Mammary epithelial cell (primary cell): ENCODE data around the gene CAMK2A.

ENCODE experiments used
- EZH2 ChIP-seq: IDR thresholded peaks from 2 replicates; pipeline ENCODE4 v1.6.1; 2012; ENCODE audit warnings: low read length, inconsistent platforms, borderline replicate concordance
- TF ChIP-seq, protein P1 (sequence below), 2 donors: IDR thresholded peaks in 1 of 2; conservative IDR thresholded peaks in 1 of 2; 2 replicates each; pipeline ENCODE4 v1.5.1; 2011 to 2012; ENCODE audit warnings: inconsistent platforms in 2 of 2, low read length in 2 of 2, mild to moderate bottlenecking in 2 of 2, control low read depth in 1 of 2, low read depth in 1 of 2; ENCODE audit not compliant: insufficient read depth in 1 of 2; ENCODE audit errors: extremely low read depth in 1 of 2

DNA sequence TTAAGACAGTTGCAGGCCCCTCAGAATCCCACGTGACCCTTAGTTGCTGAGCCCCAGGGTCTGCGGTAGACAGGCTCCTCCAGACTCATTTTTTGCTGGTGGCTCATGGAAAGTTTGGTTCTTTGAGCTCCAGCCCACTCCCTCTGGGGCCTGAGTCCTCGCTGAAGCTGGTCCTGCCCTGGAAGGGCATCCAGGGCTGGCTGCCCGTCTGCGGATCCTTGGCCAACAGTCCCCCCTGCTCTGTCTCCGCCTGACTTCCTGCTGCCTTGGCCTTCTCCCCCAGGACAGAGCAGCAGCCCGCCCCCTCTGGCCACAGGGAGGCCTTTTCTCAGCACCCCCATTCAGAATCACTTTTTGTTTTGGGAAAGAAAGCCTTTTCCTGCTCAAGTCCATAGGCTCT lies 75.3 kb downstream of the CAMK2A start:
- TF ChIP-seq, protein P1, sequence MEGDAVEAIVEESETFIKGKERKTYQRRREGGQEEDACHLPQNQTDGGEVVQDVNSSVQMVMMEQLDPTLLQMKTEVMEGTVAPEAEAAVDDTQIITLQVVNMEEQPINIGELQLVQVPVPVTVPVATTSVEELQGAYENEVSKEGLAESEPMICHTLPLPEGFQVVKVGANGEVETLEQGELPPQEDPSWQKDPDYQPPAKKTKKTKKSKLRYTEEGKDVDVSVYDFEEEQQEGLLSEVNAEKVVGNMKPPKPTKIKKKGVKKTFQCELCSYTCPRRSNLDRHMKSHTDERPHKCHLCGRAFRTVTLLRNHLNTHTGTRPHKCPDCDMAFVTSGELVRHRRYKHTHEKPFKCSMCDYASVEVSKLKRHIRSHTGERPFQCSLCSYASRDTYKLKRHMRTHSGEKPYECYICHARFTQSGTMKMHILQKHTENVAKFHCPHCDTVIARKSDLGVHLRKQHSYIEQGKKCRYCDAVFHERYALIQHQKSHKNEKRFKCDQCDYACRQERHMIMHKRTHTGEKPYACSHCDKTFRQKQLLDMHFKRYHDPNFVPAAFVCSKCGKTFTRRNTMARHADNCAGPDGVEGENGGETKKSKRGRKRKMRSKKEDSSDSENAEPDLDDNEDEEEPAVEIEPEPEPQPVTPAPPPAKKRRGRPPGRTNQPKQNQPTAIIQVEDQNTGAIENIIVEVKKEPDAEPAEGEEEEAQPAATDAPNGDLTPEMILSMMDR (conservative IDR thresholded peaks at IDR 0.05 in 1 of 2, IDR thresholded peaks at IDR 0.05 in 1 of 2; ENCODE audit: extremely low read depth in 1 of 2, insufficient read depth in 1 of 2, low read depth in 1 of 2, low read length in 2 of 2): no peak
- TF ChIP-seq EZH2: no peak
